ENCODE data around the gene TENT4B.
A peak's percentile ranks its signal among the peaks of the same experiment; 100 is the strongest.

TENT4B gene

GRCh38 chr16:50144211-50144610 is 8.9 kb upstream of the TENT4B start:
- TF ChIP-seq CTCF (IDR thresholded peaks at IDR 0.05; ENCODE audit: insufficient read depth, low read depth, low read length, missing control alignments) = no peak
- H3K4me3 ChIP-seq (ENCODE audit: low read length) = no peak overlapping the region
- no peak for DNase-seq (ENCODE audit: low read depth)

DNA sequence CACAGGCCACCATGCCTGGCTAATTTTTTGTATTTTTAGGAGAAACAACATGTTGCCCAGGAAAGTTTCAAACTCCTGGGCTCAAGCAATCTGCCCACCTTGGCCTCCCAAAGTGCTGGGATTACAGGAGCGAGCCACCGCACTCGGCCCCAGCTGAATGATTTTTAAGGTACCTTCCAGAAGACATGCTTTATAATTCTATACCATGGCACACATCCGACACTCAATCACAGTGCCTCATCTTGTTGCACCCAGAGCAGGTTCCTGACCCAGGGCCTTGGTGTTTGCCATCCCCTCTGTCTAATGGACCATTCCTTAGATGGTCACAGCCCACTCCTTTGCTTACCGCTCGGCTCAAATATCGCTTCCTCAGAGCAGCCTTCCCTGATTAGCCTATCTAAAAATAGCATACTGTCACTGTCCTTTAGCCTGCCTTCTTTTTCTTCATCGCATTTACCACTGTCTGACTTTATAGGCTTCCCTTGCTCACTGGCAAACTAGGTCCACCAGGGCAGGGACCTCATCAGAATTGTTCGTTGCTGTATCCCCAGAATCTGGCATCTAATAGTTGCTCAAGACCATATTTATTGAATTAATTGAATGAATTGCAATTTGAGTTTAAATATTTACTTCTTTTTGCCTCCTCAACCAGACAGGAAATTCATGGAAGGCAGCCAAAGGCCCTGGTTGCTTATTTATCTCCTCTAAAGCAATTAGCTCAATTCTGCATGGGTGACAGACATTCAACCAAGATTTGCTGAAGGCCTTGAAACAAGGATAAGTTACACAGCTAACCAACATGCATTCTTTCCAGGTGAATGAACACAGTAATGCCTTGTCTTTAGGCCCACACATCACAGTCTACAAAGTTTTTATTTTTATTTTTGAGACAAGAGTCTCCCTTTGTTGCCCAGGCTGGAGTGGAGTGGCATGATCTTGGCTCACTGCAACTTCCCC is 6.3 kb upstream of the TENT4B start:
- DNase-seq (ENCODE audit: low read depth) = no peak
- TF ChIP-seq CTCF (IDR thresholded peaks at IDR 0.05; ENCODE audit: insufficient read depth, low read depth, low read length, missing control alignments) = no peak

DNA sequence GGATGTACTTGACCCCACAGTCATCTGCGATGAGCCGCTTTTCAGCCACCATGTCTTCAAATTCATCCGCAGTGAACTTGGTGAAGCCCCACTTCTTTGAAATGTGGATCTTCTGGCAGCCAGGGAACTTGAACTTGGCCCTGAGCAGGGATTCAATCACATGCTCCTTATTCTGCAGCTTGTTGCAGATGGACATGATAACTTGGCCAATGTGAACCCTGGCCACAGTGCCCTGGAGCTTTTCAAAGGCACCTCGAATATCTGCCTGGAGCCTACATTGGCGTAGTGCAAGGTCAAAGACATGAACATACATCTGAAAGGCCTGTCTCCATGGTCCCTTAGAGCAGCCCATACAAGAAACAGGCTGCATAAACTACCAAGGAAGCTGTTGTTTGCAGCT is 1.8 kb upstream of the TENT4B start:
- no peak for DNase-seq (ENCODE audit: low read depth)
- TF ChIP-seq CTCF (IDR thresholded peaks at IDR 0.05; ENCODE audit: insufficient read depth, low read depth, low read length, missing control alignments) = no peak
- H3K4me3 ChIP-seq (ENCODE audit: low read length) = no peak overlapping the region

More for the DNA sequence above, 6.3 kb upstream of the TENT4B start:
- no peak overlapping the region for H3K4me3 ChIP-seq (ENCODE audit: low read length)

- no peak for TF ChIP-seq CTCF (IDR thresholded peaks at IDR 0.05; ENCODE audit: insufficient read depth, low read depth, low read length, missing control alignments)
- no peak for DNase-seq (ENCODE audit: low read depth)
- no peak overlapping the region for H3K4me3 ChIP-seq (ENCODE audit: low read length)
These were observed 1.4 kb upstream of the TENT4B start for GRCh38 chr16:50151756-50152155.

DNA sequence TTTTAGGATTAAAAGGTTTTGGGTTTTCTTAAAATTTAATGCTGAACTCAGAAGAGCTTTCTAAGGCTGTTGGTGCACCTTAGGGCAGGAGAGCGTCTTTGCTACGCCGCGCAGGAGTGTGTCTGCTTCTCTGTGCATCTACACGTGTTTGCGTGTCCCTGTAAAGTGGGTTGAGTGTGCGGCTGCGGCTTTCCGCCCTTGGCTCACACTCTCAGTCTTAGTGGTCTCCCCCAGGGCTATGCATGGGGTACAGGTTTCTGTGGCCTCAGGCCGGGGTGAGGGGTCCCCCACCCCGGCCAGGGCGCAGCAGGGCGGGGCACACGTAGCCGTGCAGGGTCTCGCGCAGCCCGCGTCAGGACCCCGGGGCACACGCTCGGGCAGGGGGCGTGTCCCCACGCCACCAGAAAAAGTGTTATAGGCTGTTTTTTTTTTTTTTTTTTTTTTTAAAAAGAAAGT is 727 bp upstream of the TENT4B start:
- DNase-seq (ENCODE audit: low read depth) = peak; percentile 44
- TF ChIP-seq CTCF (IDR thresholded peaks at IDR 0.05; ENCODE audit: insufficient read depth, low read depth, low read length, missing control alignments) = no peak

DNA sequence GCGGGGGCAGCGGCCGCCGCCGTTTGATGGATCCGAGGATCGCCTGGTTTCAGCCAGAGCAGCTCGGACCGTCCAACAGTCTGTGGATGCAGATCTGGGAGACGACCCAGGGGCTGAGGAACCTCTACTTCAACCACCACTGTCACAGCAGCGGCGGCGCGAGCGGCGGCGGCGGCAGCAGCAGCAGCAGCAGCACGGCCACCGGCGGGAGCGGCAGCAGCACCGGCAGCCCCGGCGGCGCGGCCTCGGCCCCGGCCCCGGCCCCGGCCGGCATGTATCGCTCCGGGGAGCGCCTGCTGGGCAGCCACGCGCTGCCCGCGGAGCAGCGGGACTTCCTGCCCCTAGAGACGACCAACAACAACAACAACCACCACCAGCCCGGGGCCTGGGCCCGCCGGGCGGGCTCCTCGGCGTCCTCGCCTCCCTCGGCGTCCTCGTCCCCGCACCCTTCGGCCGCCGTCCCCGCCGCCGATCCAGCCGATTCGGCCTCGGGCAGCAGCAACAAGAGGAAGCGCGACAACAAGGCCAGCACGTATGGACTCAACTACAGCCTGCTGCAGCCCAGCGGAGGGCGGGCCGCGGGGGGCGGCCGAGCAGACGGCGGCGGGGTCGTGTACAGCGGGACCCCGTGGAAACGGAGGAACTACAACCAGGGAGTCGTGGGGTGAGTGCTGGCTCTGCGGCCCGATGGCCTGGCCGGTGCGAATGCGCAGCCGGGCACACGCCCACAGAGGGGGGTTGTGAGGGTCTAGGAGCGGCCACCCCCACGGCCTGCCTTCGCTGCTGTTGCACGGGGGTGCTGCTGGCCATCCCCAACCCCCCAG is 702 bp downstream of the TENT4B start:
- H3K4me3 ChIP-seq (ENCODE audit: low read length) = peak overlapping the region; percentile 66
- TF ChIP-seq CTCF (IDR thresholded peaks at IDR 0.05; ENCODE audit: insufficient read depth, low read depth, low read length, missing control alignments) = no peak
- peak; percentile 29 for DNase-seq (ENCODE audit: low read depth)

More for the DNA sequence above, 727 bp upstream of the TENT4B start:
- H3K4me3 ChIP-seq (ENCODE audit: low read length) = peak overlapping the region; percentile 60

Measured in epithelial cell of esophagus (primary cell).